SK-N-MC (cell line): ENCODE data around the gene AMPD2.

Source experiments
- EZH2 ChIP-seq: fragments of 200-600 bp; sonication (generic); IDR thresholded peaks from one replicate; pipeline ENCODE4 v1.6.1; 2017; ENCODE audit warnings: antibody characterized with exemption
- FOXP2 ChIP-seq: optimal IDR thresholded peaks from 2 replicates; pipeline ENCODE3; 2011; ENCODE audit warnings: mild to moderate bottlenecking, moderate library complexity; ENCODE audit not compliant: insufficient read depth; ENCODE audit errors: extremely low read length, control extremely low read depth
- POLR2AphosphoS5 ChIP-seq: IDR thresholded peaks from 2 replicates; pipeline ENCODE4 v1.6.1; 2012; ENCODE audit warnings: mild to moderate bottlenecking, low read depth, low read length, borderline replicate concordance

GRCh38 chr1:109659997-109660690 is 40.5 kb downstream of the AMPD2 start:
- TF ChIP-seq EZH2 (no peak), POLR2AphosphoS5 (no peak), FOXP2 (no peak)
